HepG2 (cell line): ENCODE results near the gene PIGBOS1. TPM values are rescaled to one million over a fixed set of nuclear protein-coding genes. Genes with fewer than 3 reads are reported as not detected.

Experiments
- PATZ1 ChIP-seq: sonication (generic); formaldehyde crosslinking; IDR thresholded peaks from 2 replicates; pipeline ENCODE4 v1.4.0; 2020; ENCODE audit warnings: missing genetic modification reagents
- RERE ChIP-seq: IDR thresholded peaks from 2 replicates; pipeline ENCODE4 v1.6.1; 2016; ENCODE audit warnings: low read depth, missing genetic modification reagents, missing compliant biosample characterization
- SNRNP70 ChIP-seq: fragments of 200-400 bp; formaldehyde crosslinking; IDR thresholded peaks from 2 replicates; pipeline ENCODE4 v1.6.1; 2017; ENCODE audit warnings: mild to moderate bottlenecking, low read depth, low read length, moderate library complexity
- ZNF337 ChIP-seq: sonication (generic); formaldehyde crosslinking; IDR thresholded peaks from 2 replicates; pipeline ENCODE4 v1.5.1; 2020; ENCODE audit warnings: missing genetic modification reagents, low read depth, mild to moderate bottlenecking, borderline replicate concordance
- ZNF777 ChIP-seq: sonication (generic); formaldehyde crosslinking; IDR thresholded peaks from 2 replicates; pipeline ENCODE4 v1.4.0; 2020; ENCODE audit warnings: missing genetic modification reagents
- ZNF792 ChIP-seq: IDR thresholded peaks from 2 replicates; pipeline ENCODE4 v1.6.1; 2016
- ZSCAN29 ChIP-seq: sonication (generic); formaldehyde crosslinking; conservative IDR thresholded peaks from 2 replicates; pipeline ENCODE4 v1.4.0; 2020; ENCODE audit warnings: mild to moderate bottlenecking, missing genetic modification reagents
- polyA plus RNA-seq, 8 experiments: library from polyadenylated mRNA; depleted of rRNA in 3 of 8; stranded (reverse) in 7 of 8; unstranded in 1 of 8; fragments of >200 nt; fragmentation: Illumina TruSeq in 4 of 8; extraction: Trizol in 4 of 8; gene quantifications; 2 replicates each; pipeline versions ENCODE4 v1.2.1 to v1.2.3, GENCODE V29; 2011 to 2016; ENCODE audit warnings: low read depth in 4 of 8, missing spikeins in 1 of 8, mixed read lengths in 1 of 8; ENCODE audit not compliant: insufficient read depth in 1 of 8
- total RNA-seq, 5 experiments: library from RNA; depleted of rRNA; stranded (reverse); fragments of >200 nt; fragmentation: Illumina TruSeq; extraction: Trizol; gene quantifications; 2 replicates each; pipeline ENCODE4 v1.2.3, GENCODE V29; 2016; ENCODE audit warnings: low read depth in 1 of 5
- TF ChIP-seq, protein P1 (sequence below): sonication (generic); formaldehyde crosslinking; IDR thresholded peaks from 2 replicates; pipeline ENCODE4 v1.5.1; 2020; ENCODE audit warnings: mild to moderate bottlenecking, missing genetic modification reagents, moderate library complexity
- TF ChIP-seq, protein P2 (sequence below): sonication (generic); formaldehyde crosslinking; IDR thresholded peaks from 2 replicates; pipeline ENCODE4 v1.4.0; 2020; ENCODE audit warnings: missing genetic modification reagents, borderline replicate concordance
- TF ChIP-seq, protein P3 (sequence below): IDR thresholded peaks from 2 replicates; pipeline ENCODE4 v1.6.1; 2016; ENCODE audit warnings: missing compliant biosample characterization, missing genetic modification reagents, borderline replicate concordance

Gene PIGBOS1
- total and polyA plus RNA-seq, 2 of the 13 experiments (the other 11 are each of a cell fraction or from before 2014, with no cell fraction given): 14.8 to 22.1 TPM

DNA sequence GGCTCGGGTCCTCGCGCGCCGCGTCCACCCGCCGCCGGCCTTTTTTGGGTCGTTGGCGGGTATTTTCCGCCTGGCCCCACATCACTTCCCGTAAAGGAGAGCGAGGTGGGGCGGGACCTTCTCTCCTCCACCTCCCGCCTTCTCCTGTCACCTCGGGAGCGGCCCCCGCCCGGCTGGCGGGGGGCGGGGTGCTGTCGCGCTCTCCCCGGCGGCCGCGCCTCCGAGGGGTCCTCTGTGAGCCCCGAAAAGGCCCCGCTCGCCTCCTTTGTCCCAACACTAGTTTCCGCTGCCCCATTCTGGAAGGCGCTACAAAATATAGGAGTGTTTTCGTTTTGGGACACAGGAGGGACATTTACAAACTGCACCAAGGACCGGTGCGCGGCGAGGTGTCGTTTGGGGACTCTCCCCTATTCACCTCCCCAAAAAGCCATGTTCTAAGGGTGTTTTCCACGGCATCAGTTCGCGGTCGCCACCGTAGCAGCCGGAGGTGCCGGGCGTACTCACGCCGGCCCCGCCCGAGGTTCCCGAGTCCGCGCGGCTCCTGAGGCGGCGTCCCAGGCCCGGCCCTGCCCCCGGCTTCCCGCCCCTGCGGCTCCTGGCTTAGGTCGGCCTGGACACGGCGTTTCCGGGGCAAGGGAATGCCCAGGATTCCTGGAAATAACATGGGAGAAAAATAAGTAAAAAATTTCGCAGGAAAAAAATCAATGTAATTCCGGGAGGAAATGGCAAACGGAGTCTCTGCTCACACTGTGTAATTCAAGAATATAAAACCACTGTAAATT is 29.0 kb downstream of the PIGBOS1 start, which contains the start of gene RAB27A (continued):
- TF ChIP-seq, protein P1, sequence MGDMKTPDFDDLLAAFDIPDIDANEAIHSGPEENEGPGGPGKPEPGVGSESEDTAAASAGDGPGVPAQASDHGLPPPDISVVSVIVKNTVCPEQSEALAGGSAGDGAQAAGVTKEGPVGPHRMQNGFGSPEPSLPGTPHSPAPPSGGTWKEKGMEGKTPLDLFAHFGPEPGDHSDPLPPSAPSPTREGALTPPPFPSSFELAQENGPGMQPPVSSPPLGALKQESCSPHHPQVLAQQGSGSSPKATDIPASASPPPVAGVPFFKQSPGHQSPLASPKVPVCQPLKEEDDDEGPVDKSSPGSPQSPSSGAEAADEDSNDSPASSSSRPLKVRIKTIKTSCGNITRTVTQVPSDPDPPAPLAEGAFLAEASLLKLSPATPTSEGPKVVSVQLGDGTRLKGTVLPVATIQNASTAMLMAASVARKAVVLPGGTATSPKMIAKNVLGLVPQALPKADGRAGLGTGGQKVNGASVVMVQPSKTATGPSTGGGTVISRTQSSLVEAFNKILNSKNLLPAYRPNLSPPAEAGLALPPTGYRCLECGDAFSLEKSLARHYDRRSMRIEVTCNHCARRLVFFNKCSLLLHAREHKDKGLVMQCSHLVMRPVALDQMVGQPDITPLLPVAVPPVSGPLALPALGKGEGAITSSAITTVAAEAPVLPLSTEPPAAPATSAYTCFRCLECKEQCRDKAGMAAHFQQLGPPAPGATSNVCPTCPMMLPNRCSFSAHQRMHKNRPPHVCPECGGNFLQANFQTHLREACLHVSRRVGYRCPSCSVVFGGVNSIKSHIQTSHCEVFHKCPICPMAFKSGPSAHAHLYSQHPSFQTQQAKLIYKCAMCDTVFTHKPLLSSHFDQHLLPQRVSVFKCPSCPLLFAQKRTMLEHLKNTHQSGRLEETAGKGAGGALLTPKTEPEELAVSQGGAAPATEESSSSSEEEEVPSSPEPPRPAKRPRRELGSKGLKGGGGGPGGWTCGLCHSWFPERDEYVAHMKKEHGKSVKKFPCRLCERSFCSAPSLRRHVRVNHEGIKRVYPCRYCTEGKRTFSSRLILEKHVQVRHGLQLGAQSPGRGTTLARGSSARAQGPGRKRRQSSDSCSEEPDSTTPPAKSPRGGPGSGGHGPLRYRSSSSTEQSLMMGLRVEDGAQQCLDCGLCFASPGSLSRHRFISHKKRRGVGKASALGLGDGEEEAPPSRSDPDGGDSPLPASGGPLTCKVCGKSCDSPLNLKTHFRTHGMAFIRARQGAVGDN (CRISPR knock-in tag): peak; percentile 70
- TF ChIP-seq ZSCAN29 (CRISPR knock-in tag) (no peak), ZNF777 (CRISPR knock-in tag) (peak; percentile 55), RERE (CRISPR knock-in tag) (0 out of 2 replicates have a peak, but pooled peaks have one; percentile 9), ZNF792 (no peak), ZNF337 (no peak), SNRNP70 (no peak), PATZ1 (peak; percentile 69)
- TF ChIP-seq, protein P2, sequence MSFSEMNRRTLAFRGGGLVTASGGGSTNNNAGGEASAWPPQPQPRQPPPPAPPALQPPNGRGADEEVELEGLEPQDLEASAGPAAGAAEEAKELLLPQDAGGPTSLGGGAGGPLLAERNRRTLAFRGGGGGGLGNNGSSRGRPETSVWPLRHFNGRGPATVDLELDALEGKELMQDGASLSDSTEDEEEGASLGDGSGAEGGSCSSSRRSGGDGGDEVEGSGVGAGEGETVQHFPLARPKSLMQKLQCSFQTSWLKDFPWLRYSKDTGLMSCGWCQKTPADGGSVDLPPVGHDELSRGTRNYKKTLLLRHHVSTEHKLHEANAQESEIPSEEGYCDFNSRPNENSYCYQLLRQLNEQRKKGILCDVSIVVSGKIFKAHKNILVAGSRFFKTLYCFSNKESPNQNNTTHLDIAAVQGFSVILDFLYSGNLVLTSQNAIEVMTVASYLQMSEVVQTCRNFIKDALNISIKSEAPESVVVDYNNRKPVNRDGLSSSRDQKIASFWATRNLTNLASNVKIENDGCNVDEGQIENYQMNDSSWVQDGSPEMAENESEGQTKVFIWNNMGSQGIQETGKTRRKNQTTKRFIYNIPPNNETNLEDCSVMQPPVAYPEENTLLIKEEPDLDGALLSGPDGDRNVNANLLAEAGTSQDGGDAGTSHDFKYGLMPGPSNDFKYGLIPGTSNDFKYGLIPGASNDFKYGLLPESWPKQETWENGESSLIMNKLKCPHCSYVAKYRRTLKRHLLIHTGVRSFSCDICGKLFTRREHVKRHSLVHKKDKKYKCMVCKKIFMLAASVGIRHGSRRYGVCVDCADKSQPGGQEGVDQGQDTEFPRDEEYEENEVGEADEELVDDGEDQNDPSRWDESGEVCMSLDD: 0 out of 2 replicates have a peak, but pooled peaks have one; percentile 54
- TF ChIP-seq, protein P3, sequence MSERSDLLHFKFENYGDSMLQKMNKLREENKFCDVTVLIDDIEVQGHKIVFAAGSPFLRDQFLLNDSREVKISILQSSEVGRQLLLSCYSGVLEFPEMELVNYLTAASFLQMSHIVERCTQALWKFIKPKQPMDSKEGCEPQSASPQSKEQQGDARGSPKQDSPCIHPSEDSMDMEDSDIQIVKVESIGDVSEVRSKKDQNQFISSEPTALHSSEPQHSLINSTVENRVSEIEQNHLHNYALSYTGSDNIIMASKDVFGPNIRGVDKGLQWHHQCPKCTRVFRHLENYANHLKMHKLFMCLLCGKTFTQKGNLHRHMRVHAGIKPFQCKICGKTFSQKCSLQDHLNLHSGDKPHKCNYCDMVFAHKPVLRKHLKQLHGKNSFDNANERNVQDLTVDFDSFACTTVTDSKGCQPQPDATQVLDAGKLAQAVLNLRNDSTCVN (CRISPR knock-in tag): no peak
